Epidermal melanocyte (primary cell): ENCODE measurements around the gene WDFY3.

Experiments
- DNase-seq: peaks from one replicate; pipeline ENCODE4 v3.0.0; 2011; ENCODE audit warnings: low spot score; ENCODE audit not compliant: insufficient read length

WDFY3 gene

GRCh38 chr4:84800256-84800655 is 166.2 kb downstream of the WDFY3 start:
- no peak for DNase-seq

- no peak for DNase-seq
Measured at GRCh38 chr4:84799318-84799717, 167.2 kb downstream of the WDFY3 start.

- DNase-seq = no peak
Measured at GRCh38 chr4:84796394-84796793, 170.1 kb downstream of the WDFY3 start.

- no peak for DNase-seq
Measured at GRCh38 chr4:84792366-84793301, 173.9 kb downstream of the WDFY3 start.

- DNase-seq = no peak
Measured at GRCh38 chr4:84790769-84791565, 175.5 kb downstream of the WDFY3 start.

- DNase-seq = no peak
Measured at GRCh38 chr4:84786478-84786877, 180.0 kb downstream of the WDFY3 start.

- no peak for DNase-seq
Measured at GRCh38 chr4:84782517-84782916, 184.0 kb downstream of the WDFY3 start.

- no peak for DNase-seq
Measured at GRCh38 chr4:84780719-84781118, 185.8 kb downstream of the WDFY3 start.

GRCh38 chr4:84778041-84778440 is 188.4 kb downstream of the WDFY3 start:
- no peak for DNase-seq

GRCh38 chr4:84767168-84767567 is 199.3 kb downstream of the WDFY3 start:
- no peak for DNase-seq

GRCh38 chr4:84753321-84753972 is 213.0 kb downstream of the WDFY3 start:
- DNase-seq = no peak

- DNase-seq = no peak
Measured at GRCh38 chr4:84751707-84752106, 214.8 kb downstream of the WDFY3 start.

- no peak for DNase-seq
Measured at GRCh38 chr4:84750960-84751283, 215.6 kb downstream of the WDFY3 start.

GRCh38 chr4:84750260-84750959 is 216.1 kb downstream of the WDFY3 start:
- peak; percentile 42 for DNase-seq

GRCh38 chr4:84740057-84740456 is 226.4 kb downstream of the WDFY3 start:
- DNase-seq = no peak

- DNase-seq = no peak
Measured at GRCh38 chr4:84738622-84739021, 227.9 kb downstream of the WDFY3 start.

- no peak for DNase-seq
Measured at GRCh38 chr4:84737656-84738055, 228.8 kb downstream of the WDFY3 start.

GRCh38 chr4:84734037-84734436 is 232.5 kb downstream of the WDFY3 start:
- no peak for DNase-seq

- DNase-seq = no peak
Measured at GRCh38 chr4:84733343-84734033, 233.0 kb downstream of the WDFY3 start.

GRCh38 chr4:84730375-84730774 is 236.1 kb downstream of the WDFY3 start:
- DNase-seq = no peak

- DNase-seq = no peak
Measured at GRCh38 chr4:84727491-84727890, 239.0 kb downstream of the WDFY3 start.
